CD8-positive, alpha-beta memory T cell (primary cell): ENCODE results near the gene ARL5C. TPM values are rescaled to one million over a fixed set of nuclear protein-coding genes. Genes with fewer than 3 reads are reported as not detected.

Source experiments
- CTCF ChIA-PET: fragments of 350-600 bp; sonication (Branson Sonifier 250); formaldehyde crosslinking; loops from one replicate; lab custom pipeline; 2021; ENCODE audit warnings: antibody characterized with exemption; lab: Charles Lee
- POLR2A ChIA-PET: fragments of 350-600 bp; sonication (Branson Sonifier 250); formaldehyde crosslinking; loops from one replicate; lab custom pipeline; 2021; ENCODE audit warnings: antibody characterized with exemption; lab: Charles Lee
- DNase-seq, 5 donors: peaks; one replicate each; pipeline versions ENCODE4 v3.0.0 to v3.0.0-alpha.2; 2020 to 2022; ENCODE audit warnings: mixed read lengths in 1 of 5
- H3K27ac ChIP-seq: one replicate; pipeline ENCODE4 v1.7.0; 2013; ENCODE audit warnings: low read depth, mild to moderate bottlenecking, low read length, moderate library complexity
- H3K27me3 ChIP-seq: 2 replicates; pipeline ENCODE4 v1.7.0; 2013; ENCODE audit warnings: low read length, mild to moderate bottlenecking; ENCODE audit not compliant: insufficient read depth, poor library complexity, severe bottlenecking
- H3K36me3 ChIP-seq: 2 replicates; pipeline ENCODE4 v1.7.0; 2013; ENCODE audit warnings: mild to moderate bottlenecking, low read length, moderate library complexity; ENCODE audit not compliant: insufficient read depth
- H3K4me1 ChIP-seq: 2 replicates; pipeline ENCODE4 v1.7.0; 2013; ENCODE audit warnings: mild to moderate bottlenecking, low read length, moderate library complexity; ENCODE audit not compliant: insufficient read depth
- H3K4me3 ChIP-seq: 2 replicates; pipeline ENCODE4 v1.7.0; 2013; ENCODE audit warnings: mild to moderate bottlenecking, low read length
- H3K9me3 ChIP-seq: 2 replicates; pipeline ENCODE4 v1.7.0; 2013; ENCODE audit warnings: mild to moderate bottlenecking, low read length
- H3K27ac Mint-ChIP-seq, 8 donors: one replicate each; pipeline ENCODE4 v1.8.0; 2020 to 2021; ENCODE audit warnings: mixed read lengths in 8 of 8, mild to moderate bottlenecking in 6 of 8, inconsistent platforms in 3 of 8, moderate library complexity in 3 of 8
- H3K27me3 Mint-ChIP-seq, 2 donors: one replicate each; pipeline ENCODE4 v1.8.0; 2020 to 2021; ENCODE audit warnings: mixed read lengths in 2 of 2, mild to moderate bottlenecking in 1 of 2, moderate library complexity in 1 of 2
- H3K36me3 Mint-ChIP-seq, 3 donors: one replicate each; pipeline ENCODE4 v1.8.0; 2020 to 2021; ENCODE audit warnings: mixed read lengths in 3 of 3, inconsistent platforms in 1 of 3, mild to moderate bottlenecking in 1 of 3
- H3K4me1 Mint-ChIP-seq, 3 donors: one replicate each; pipeline ENCODE4 v1.8.0; 2020 to 2021; ENCODE audit warnings: mixed read lengths in 3 of 3, inconsistent platforms in 1 of 3, mild to moderate bottlenecking in 1 of 3
- H3K4me3 Mint-ChIP-seq, 7 donors: one replicate each; pipeline ENCODE4 v1.8.0; 2020 to 2021; ENCODE audit warnings: mixed read lengths in 7 of 7, mild to moderate bottlenecking in 6 of 7, moderate library complexity in 4 of 7, inconsistent platforms in 2 of 7
- H3K9me3 Mint-ChIP-seq, 5 donors: one replicate each; pipeline ENCODE4 v1.8.0; 2020 to 2022; ENCODE audit warnings: mixed read lengths in 5 of 5, mild to moderate bottlenecking in 3 of 5, moderate library complexity in 2 of 5, inconsistent platforms in 1 of 5
- polyA plus RNA-seq: library from polyadenylated mRNA; unstranded; fragments of 300-500 nt; fragmentation: Illumina TruSeq; gene quantifications from one replicate; pipeline ENCODE4 v1.2.3, GENCODE V29; 2021
- total RNA-seq, 2 experiments: library from RNA; stranded (reverse); gene quantifications; one replicate each; pipeline ENCODE4 v1.2.3, GENCODE V29; 2021

The ARL5C gene
- total and polyA plus RNA-seq, 3 experiments from 2014 or later = not detected

- Histone ChIP-seq H3K27me3 (no peaks in the 10 kb centered on the region), H3K9me3 (no peaks in the 10 kb centered on the region), H3K27ac (no peak overlapping the region), H3K4me1 (peaks cover 54% of the 10 kb centered on the region), H3K36me3 (peaks cover 14% of the 10 kb centered on the region), H3K4me3 (peak overlapping the region; percentile 7)
- Mint-ChIP-seq H3K4me3 (peak overlapping the region; percentile 72 to 96 (median 90)), H3K9me3 (peaks cover 0 to 2% (median 0%) of the 10 kb centered on the region in 5 donors), H3K36me3 (peaks cover 8 to 40% (median 8%) of the 10 kb centered on the region in 3 donors), H3K27ac (peak overlapping the region in 7 of 8 donors; percentile 50 to 98 (median 82)), H3K27me3 (peaks cover 0 to 4% of the 10 kb centered on the region in 2 donors), H3K4me1 (peaks cover 53 to 80% (median 66%) of the 10 kb centered on the region in 3 donors)
- ChIA-PET POLR2A (interaction anchor here (1.4 kb wide), 1 partner anchor 46 kb away, joined by 5 read pairs; no protein-coding TSS in a partner anchor), CTCF (interaction anchor here (1.3 to 3.0 kb wide), 2 partner anchors 23 to 34 kb away, joined by 4 to 23 read pairs; no protein-coding TSS in a partner anchor)
- no peak for DNase-seq
These were observed 32.2 kb upstream of the ARL5C start for GRCh38 chr17:39198186-39198566.

DNA sequence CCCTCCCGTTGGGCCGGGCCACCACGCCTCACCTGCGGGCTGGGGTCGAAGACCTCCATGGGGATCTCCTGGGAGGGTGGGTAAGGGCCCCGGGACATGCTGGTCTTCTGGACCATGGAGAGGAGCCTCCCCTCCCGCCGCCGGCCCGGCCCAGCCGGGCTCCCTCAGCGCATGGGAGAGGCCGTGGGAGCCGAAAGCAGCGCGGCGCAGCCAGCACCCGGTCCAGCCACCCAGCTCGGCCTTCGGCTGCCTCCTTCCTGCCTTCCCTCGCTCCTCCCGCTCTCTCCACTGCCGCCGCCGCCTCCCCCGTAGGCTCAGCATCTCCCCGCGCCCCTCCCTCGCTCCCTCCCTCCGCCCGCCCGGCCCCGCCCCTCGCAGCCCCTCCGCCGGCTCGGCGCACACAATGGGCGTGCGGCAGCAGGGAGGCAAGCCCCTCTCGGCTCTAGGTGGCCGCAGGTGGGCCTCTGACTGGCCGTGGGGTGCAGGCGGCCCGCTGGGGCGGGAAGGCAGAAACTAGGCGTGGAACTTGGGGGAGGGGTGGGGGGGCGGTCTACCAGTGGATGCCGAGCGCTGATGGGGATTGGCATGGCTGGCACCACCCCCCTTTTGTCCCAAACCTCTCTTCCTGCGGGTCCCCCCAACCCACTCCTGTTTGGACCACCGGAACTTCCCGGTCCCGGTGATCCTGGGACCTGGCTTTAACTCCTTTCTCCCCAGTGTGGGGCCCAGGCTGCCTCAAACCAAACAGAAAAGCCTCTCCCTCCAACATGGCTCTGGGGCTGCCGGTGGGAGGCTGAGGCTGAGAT, 31.6 kb upstream of the ARL5C start, which contains the start of gene CACNB1:
TSS of gene CACNB1 (minus strand) at position 290 of the 806 bp plus-strand sequence. CDS start at position 116, 174 bp downstream.
- peak within 1 kb of the TSS; percentile 84 to 96 (median 90) for H3K4me3 Mint-ChIP-seq
- H3K4me3 ChIP-seq = peak within 1 kb of the TSS; percentile 52
- H3K27me3 ChIP-seq = no peaks in the 10 kb centered on the region
- peaks cover 12% of the 10 kb centered on the region for H3K36me3 ChIP-seq
- peak within 1 kb of the TSS; percentile 50 to 98 (median 90) for H3K27ac Mint-ChIP-seq
- H3K4me1 ChIP-seq = peaks cover 52% of the 10 kb centered on the region
- H3K9me3 ChIP-seq = no peaks in the 10 kb centered on the region
- DNase-seq = peak; percentile 57 to 78 (median 70)
- peaks cover 4 to 41% (median 4%) of the 10 kb centered on the region in 3 donors for H3K36me3 Mint-ChIP-seq
- H3K4me1 Mint-ChIP-seq = peaks cover 50 to 81% (median 61%) of the 10 kb centered on the region in 3 donors
- ChIA-PET CTCF (interaction anchor here (1.3 to 3.2 kb wide), 3 partner anchors 23 to 33 kb away, joined by 4 to 23 read pairs (median 11); no protein-coding TSS in a partner anchor), POLR2A (interaction anchor here (1.4 kb wide), 1 partner anchor 47 kb away, joined by 5 read pairs; no protein-coding TSS in a partner anchor)
- peak within 1 kb of the TSS; percentile 49 for H3K27ac ChIP-seq
- peaks cover 0 to 2% (median 0%) of the 10 kb centered on the region in 5 donors for H3K9me3 Mint-ChIP-seq
- H3K27me3 Mint-ChIP-seq = peaks cover 0 to 3% of the 10 kb centered on the region in 2 donors

GRCh38 chr17:39196808-39197291, 30.9 kb upstream of the ARL5C start:
- H3K27ac ChIP-seq = no peak overlapping the region
- peaks cover 45 to 78% (median 58%) of the 10 kb centered on the region in 3 donors for H3K4me1 Mint-ChIP-seq
- peaks cover 0 to 3% of the 10 kb centered on the region in 2 donors for H3K27me3 Mint-ChIP-seq
- H3K9me3 Mint-ChIP-seq = peaks cover 0 to 2% (median 0%) of the 10 kb centered on the region in 5 donors
- no peak for DNase-seq
- ChIA-PET POLR2A (interaction anchor here (1.4 kb wide), 1 partner anchor 48 kb away, joined by 5 read pairs; no protein-coding TSS in a partner anchor), CTCF (interaction anchor here (1.5 to 3.2 kb wide), 2 partner anchors 12 to 32 kb away, joined by 5 to 11 read pairs; no protein-coding TSS in a partner anchor)
- peaks cover 44% of the 10 kb centered on the region for H3K4me1 ChIP-seq
- no peaks in the 10 kb centered on the region for H3K9me3 ChIP-seq
- H3K36me3 Mint-ChIP-seq = peaks cover 0 to 41% (median 2%) of the 10 kb centered on the region in 3 donors
- peak overlapping the region in 6 of 8 donors; percentile 42 to 94 (median 70) for H3K27ac Mint-ChIP-seq
- H3K36me3 ChIP-seq = peaks cover 4% of the 10 kb centered on the region
- peak overlapping the region; percentile 52 for H3K4me3 ChIP-seq
- H3K4me3 Mint-ChIP-seq = peak overlapping the region; percentile 82 to 96 (median 90)
- no peaks in the 10 kb centered on the region for H3K27me3 ChIP-seq

DNA sequence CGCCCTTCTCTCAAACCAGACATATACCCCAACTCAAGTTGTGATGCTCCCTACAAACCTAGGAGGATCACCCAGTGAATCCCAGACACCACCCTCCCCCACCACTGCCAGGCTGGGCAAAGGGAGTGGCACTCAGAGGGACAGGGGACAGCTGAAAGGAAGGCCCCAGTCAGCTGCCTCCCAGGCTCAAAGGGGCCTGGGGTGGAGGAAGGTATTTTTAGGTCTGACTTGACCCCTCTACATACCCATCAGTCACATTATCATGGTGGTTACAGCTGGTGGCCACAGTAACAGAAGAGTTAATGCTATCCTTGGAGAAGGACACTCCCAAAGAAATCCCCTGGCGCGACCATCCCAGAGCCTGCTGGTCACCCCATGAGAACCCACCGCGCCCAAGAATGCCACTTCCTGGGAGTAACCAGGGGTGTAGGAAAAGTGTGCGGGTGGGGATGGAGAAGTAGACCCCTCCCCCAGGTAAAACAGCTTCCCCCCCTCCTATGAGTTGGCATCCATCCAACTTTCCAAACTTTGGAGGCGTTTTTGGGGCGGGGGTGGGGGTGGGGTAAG, 30.4 kb upstream of the ARL5C start:
- peaks cover 39% of the 10 kb centered on the region for H3K4me1 ChIP-seq
- no peaks in the 10 kb centered on the region for H3K27me3 ChIP-seq
- peaks cover 0 to 3% of the 10 kb centered on the region in 2 donors for H3K27me3 Mint-ChIP-seq
- peak overlapping the region; percentile 75 to 94 (median 84) for H3K4me3 Mint-ChIP-seq
- no peaks in the 10 kb centered on the region for H3K36me3 ChIP-seq
- H3K9me3 ChIP-seq = no peaks in the 10 kb centered on the region
- H3K36me3 Mint-ChIP-seq = peaks cover 0 to 42% (median 2%) of the 10 kb centered on the region in 3 donors
- POLR2A ChIA-PET = interaction anchor here (0.5 kb wide), 2 partner anchors 27 to 29 kb away, joined by 3 read pairs; no protein-coding TSS in a partner anchor
- peak overlapping the region; percentile 20 for H3K4me3 ChIP-seq
- peak overlapping the region; percentile 74 to 94 (median 84) for H3K27ac Mint-ChIP-seq
- H3K27ac ChIP-seq = no peak overlapping the region
- CTCF ChIA-PET = interaction anchor here (1.3 to 3.2 kb wide), 5 partner anchors 11 to 43 kb away, joined by 4 to 11 read pairs (median 5); no protein-coding TSS in a partner anchor
- H3K9me3 Mint-ChIP-seq = peaks cover 0 to 2% (median 0%) of the 10 kb centered on the region in 5 donors
- DNase-seq = no peak
- peaks cover 42 to 74% (median 52%) of the 10 kb centered on the region in 3 donors for H3K4me1 Mint-ChIP-seq

GRCh38 chr17:39195568-39196160, 29.7 kb upstream of the ARL5C start:
- peaks cover 33% of the 10 kb centered on the region for H3K4me1 ChIP-seq
- H3K36me3 Mint-ChIP-seq = peaks cover 0 to 39% (median 2%) of the 10 kb centered on the region in 3 donors
- H3K9me3 ChIP-seq = no peaks in the 10 kb centered on the region
- H3K4me3 ChIP-seq = no peak overlapping the region
- no peak overlapping the region for H3K27ac ChIP-seq
- H3K4me3 Mint-ChIP-seq = peak overlapping the region; percentile 75 to 89 (median 84)
- H3K27me3 Mint-ChIP-seq = peaks cover 0 to 3% of the 10 kb centered on the region in 2 donors
- peak in 3 of 5 donors; percentile 19 to 52 (median 40) for DNase-seq
- H3K36me3 ChIP-seq = no peaks in the 10 kb centered on the region
- peaks cover 0 to 2% (median 0%) of the 10 kb centered on the region in 5 donors for H3K9me3 Mint-ChIP-seq
- H3K27ac Mint-ChIP-seq = peak overlapping the region; percentile 75 to 97 (median 89)
- no peaks in the 10 kb centered on the region for H3K27me3 ChIP-seq
- CTCF ChIA-PET = interaction anchor here (0.6 to 3.2 kb wide), 7 partner anchors 12 to 327 kb away, joined by 3 to 11 read pairs (median 5); no protein-coding TSS in a partner anchor
- peaks cover 37 to 67% (median 46%) of the 10 kb centered on the region in 3 donors for H3K4me1 Mint-ChIP-seq
- POLR2A ChIA-PET = interaction anchor here (0.5 kb wide), 2 partner anchors 26 to 28 kb away, joined by 3 read pairs; no protein-coding TSS in a partner anchor

DNA sequence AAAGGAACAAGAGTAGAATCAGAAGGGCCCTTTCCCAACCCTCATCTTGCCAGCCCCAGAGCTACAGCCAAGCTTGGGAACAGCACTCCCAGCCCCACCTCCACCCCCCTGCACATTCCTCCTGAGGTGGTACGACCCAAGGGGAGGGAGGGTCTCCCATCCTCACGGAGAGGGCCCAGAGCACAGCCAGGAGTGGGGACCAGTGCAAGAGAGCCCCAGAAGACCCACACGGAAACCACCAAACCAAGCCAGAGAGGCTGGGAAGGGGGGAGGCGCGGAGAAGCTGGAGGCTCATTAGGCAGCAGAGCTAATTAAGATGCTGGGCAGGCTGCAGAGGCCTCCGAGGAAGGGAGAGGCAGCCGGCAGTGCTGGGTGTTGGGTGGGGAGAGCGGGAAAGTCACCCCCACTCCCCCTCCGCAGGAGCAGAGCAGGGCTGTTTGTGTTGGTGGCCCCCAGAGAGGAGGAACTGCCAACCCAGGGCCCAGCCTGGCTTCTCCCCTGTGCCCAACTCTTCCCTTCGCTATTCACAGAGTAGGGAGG, 29.1 kb upstream of the ARL5C start:
- Histone ChIP-seq H3K27me3 (no peaks in the 10 kb centered on the region), H3K36me3 (no peaks in the 10 kb centered on the region), H3K27ac (no peak overlapping the region), H3K4me1 (peaks cover 33% of the 10 kb centered on the region), H3K4me3 (no peak overlapping the region), H3K9me3 (no peaks in the 10 kb centered on the region)
- H3K9me3 Mint-ChIP-seq = no peaks in the 10 kb centered on the region
- H3K36me3 Mint-ChIP-seq = peaks cover 0 to 35% (median 2%) of the 10 kb centered on the region in 3 donors
- H3K4me3 Mint-ChIP-seq = peak overlapping the region; percentile 32 to 89 (median 83)
- DNase-seq = no peak
- POLR2A ChIA-PET = no interaction called here
- peak overlapping the region; percentile 21 to 97 (median 87) for H3K27ac Mint-ChIP-seq
- H3K4me1 Mint-ChIP-seq = peaks cover 35 to 63% (median 43%) of the 10 kb centered on the region in 3 donors
- H3K27me3 Mint-ChIP-seq = peaks cover 0 to 3% of the 10 kb centered on the region in 2 donors
- CTCF ChIA-PET = interaction anchor here (0.6 to 3.2 kb wide), 8 partner anchors 9 to 326 kb away, joined by 3 to 11 read pairs (median 5); no protein-coding TSS in a partner anchor
